OCI-M2 (cell line): ENCODE results near the gene OR6J1.
"Not testable (repeated sequence)": the region's sequence is repeated elsewhere in the genome, so short reads cannot be mapped to it uniquely, and the experiment has no call there.

Source experiments
- DNase-seq: peaks from one replicate; lab custom pipeline; 2025; ENCODE audit not compliant: unreplicated experiment; lab: John Stamatoyannopoulos, UW

The OR6J1 gene

DNA sequence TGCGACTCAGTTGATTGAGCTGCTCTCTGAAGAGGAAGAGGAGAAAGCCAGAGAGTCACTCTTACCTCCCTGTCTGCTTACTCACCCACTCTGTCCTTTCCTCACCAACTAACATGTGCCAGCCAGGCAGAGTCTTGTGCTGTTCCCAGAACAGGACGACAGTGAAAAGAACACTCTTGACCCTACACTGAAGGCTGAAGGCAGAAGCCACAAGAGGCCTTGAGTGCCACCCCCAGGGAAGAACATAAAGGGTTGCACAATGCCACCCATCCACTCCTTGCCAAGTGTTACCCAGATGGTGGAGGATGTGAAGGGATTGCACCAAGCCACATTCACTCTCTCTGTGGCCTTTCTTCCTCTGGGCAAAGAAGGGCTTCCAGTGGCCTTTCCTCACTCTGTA is 33.2 kb downstream of the OR6J1 start:
- DNase-seq = no peak

DNA sequence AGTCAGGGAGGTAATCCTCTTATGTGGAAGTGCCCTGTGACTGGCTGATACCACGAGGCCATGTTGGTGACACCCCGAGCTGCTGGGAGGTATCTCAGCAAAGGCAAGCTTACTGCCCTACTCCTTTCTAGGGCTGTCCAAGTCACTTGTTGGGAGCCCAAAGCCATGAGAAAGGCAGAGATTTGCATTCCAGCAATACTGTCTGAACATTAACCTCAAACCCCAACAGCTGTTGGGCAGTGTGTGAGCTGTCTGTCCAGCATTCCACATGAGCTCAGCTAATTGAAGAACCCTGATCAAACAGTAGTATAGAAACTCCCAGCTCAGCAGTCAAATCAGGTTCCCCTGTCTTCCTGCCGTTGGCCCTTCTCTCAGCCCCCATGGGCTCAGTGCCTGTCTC is 36.9 kb downstream of the OR6J1 start:
- DNase-seq = no peak

DNA sequence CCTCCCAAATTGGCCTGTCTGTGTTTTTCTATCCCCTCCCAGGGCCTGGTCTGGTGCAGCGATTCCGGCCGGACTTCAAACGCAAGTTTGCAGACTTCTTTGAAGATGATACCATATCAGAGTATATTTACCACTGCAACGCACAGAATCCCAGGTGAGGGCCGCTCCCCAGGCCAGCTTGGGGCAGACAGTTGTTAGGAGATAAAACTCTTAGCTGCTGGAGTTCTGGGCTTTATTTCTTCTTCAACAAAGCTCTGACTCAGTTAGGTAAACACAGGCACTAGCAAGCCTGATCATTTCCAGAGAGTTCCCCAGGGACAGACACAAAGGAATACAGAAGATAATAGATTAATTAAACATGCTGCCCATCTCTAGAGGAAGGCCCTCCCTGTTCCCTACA is 37.8 kb downstream of the OR6J1 start:
- no peak for DNase-seq

DNA sequence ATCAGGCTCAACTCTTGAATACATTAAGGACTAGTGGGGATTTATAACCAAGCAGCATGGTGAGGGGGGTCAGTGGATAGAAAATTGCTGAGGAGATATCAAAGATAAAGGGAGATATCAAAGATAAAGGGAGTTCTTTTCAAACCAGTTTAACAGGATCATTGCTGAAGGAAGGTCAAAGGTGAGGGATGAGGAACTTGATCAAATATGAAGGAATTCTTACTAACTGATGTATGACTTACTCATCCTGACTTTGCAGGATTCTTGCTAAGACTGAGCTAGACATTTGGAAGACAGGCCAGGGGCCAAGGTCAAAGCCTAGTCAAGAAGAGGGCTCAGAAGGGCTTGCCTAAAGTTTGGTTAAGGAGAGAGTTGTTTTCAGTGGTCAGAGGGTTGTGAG is 41.3 kb downstream of the OR6J1 start:
- no peak for DNase-seq

DNA sequence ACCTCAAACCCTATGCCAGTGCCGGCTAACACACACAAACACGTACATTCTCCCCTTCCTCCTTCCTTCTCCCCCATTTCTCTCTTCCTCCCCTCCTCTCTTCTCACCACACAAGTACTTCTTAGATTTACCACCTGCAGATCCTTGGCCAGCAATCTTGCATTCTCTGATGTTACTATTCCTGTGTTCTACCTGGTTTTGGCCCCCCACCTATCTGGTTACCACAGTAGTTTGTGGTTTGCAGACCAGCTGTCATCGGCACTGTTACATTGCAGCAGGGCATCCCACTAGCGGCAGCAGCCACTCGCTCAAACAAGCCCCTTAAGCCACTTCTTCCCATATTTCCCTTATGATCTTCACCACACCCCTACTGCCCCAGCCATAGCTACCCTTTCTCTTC is 42.2 kb downstream of the OR6J1 start:
- no peak for DNase-seq

DNA sequence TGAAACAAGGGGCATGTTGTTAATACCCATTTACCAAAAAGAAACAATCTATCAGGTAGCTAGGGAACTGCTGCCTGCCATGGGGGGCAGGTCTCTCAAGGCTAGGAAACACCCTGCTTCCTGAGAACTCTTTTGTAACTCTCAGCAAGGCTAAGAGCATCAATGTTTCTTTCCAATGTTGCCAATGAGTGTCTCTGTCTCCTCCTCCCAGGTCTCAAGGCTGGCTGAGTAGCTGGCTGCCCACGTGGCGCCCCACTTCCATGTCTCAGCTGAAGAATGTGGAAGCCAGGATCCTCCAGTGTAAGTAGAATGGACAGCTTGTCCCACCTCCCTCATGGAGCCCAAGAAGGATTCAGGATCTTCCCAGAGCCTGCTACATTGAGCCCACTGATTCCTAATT is 42.7 kb downstream of the OR6J1 start:
- DNase-seq = no peak

DNA sequence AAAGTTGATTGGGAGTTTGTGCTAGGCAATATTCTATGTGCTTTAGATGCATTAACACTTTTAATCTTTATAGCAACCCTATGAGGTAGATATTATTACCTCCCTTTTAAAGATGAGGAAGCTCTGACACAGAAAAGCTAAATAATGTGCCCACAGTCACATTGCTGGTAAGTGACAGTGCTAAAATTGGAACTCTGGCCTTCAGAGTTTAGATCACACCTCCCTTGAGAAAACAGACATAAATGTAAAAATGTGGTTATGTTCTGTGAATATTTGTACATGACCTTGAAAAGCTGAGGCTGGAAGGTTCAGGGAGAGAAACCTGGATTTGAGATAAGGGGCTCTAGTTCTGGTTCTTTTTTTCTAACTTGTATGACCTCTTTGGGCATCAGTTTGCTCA is 44.1 kb downstream of the OR6J1 start:
- DNase-seq = no peak

DNA sequence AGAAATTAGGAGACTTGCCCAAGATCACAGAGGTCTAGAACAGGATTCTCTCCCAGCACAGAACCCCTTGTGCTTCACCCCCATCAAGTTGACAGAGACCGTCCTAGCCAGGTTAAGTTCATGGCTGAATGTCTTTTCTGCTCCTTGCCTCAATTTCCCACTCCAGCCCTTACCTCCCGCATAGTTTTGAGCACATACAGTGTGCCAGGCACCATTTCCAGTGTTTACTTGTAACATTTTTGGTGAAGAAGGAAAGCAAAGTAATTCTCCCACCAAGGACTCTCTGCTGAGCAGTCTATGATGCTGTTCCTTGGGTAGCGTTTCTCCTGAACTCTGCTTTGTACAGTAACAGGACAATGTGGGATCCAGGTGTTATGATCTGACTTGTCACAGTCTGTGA is 44.8 kb downstream of the OR6J1 start:
- no peak for DNase-seq

DNA sequence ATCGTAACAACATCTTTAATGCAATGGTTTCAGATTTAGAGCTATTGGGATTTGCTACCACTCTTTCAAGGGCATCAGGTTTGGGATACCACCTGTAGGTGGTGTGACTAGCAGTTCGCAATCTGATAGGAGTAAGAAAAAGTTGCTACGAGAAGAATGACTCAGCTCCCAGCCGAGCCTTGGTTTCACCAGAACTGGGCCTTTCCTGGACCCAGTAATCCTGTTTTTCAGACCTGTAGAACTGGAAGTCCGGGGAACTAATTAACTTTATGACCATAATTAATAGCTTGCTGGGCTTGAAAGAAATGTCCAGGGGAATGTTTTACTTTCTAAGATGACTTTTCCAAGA is 45.3 kb downstream of the OR6J1 start:
- no peak for DNase-seq

DNA sequence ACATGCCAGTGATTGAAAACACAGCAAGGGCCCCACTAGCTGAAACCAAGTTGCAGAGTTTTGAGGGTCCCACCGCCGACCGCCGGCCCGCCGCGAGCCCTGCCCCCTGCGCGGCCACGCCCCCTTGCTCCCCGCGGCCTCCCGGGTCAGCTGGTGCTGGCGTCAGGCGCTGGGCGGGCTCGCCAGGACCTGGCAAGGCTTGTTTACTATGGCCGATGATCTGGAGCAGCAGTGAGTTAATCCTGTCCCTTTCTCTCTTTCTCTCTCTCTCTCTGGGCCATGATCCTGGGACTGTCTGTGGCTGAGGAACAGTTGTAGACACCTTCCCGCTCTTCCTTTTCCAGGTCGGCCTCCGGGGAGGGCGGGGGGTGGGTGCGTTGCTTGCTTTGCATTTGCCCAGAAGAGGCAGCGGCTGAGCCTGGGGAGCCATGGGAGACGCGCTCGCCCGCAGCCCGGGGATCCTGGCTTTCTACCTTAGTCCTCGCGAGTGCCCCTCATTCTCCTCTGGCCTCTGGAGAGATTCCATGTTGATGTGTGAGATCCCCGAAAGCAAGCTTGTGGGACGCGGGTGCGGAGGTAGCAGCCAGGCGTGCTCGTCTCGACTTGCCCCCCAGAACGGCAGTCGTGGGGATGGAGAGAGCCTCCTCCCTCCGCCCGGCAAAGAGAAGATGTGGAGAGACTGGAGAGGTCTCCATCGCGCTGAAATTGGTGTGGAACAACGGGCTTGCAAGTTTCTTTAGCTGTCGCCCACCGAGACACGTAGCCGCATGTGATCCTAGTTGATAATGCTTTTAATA is 45.9 kb downstream of the OR6J1 start, which contains the start of gene ABHD4:
ABHD4 (plus strand) TSS at position 202 of the 797 bp plus-strand sequence; CDS start at position 209, 7 bp downstream.
- DNase-seq = no peak

DNA sequence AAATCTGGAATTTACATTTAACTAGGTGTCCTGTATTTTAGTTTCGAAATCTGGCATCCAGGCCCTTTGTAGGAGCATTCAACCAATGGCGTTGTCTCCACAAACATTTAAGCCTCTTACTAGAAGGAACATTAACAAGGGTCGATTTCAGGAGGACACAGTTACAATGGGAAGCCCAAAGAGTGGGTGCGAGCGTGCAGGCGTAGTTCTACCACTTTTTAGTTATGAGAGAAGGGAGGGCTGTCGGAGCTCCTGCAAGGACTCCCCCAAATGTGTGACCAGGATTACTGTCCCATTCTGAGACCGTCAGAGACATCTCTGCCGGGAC is 46.4 kb downstream of the OR6J1 start:
- DNase-seq = no peak

DNA sequence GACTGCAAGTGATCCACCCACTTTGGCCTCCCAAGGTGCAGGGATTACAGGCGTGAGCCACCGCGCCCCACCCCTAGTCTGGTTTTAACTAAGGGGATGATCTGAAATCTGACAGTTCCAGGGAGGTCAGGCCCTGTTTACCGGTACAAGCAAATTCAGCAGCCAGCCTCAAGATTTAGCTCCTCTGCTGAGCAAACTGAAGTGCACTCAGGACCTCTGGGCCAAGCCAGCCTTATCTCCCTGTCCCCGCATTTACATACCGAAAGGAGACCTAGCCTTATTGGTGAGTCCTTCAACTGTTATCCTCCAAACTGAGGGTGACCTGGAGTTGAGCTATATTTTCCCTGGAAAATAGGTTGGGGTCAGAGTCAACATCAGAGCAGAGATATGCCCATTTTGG is 46.9 kb downstream of the OR6J1 start:
- no peak for DNase-seq

DNA sequence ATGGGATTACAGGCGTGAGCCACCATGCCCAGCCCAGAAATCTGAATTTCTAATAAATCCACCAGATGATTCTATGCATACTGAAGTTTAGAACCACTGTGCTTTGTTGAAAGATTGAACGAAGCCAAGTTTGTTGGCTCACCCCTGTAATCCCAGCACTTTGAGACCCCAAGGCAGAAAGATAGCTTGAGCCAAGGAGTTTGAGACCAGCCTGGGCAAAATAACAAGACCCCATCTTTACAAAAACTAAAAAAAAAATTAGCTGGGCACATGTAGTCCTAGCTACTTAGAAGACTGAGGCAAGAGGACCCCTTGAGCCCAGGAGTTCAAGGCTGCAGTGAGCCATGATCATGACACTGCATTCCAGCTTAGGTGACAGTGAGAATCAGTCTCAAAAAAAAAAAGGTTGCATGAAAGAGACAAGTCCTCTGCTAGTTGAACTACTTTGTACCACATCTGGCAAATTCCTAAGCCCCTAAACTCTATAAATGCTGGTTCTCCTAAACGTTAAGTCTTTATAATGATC is 47.7 kb downstream of the OR6J1 start:
- no peak for DNase-seq

DNA sequence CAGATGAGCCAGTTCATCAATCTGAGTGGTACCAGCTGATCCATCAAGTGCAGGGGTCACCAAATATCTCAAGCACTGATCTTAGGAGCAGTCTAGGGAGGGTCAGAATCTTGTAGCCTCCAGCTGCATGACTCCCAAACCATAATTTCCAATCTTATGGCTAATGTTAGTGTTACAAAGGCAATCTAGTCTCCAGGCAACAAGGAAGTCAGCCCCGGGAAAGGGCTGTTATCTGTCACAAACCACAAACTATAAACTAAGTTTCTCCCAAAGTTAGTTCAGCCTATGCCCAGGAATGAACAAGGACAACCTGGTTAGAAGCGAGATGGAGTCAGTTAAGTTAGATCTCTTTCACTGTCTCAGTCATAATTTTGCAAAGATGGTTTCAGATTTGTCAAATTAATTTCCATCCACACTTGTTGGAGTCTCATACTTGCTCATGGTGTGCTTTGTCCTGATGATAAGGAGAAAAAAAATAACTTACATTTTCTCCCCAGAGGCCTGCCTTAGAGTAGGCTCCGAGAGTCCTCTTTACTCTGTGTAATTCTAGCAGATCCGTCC is 49.9 kb downstream of the OR6J1 start:
- DNase-seq = no peak

DNA sequence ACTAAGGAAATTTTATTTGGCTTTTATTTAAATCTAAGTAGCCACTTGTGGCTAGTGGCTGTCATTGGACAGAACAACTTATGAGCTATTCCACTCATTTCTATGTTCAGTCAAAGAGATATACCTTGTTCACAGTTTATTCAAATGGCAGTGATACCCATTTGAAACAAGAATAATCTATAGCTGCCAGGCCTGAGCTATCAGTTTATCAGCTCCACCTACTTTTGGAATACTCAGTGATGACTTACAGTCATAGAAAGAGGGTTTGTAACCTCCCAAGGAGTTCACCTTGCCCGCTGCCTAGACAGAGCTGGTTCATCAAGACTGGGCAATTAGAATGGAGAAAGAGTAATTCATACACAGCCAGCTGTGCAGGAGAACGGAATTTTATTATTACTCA is 50.6 kb downstream of the OR6J1 start:
- no peak for DNase-seq

DNA sequence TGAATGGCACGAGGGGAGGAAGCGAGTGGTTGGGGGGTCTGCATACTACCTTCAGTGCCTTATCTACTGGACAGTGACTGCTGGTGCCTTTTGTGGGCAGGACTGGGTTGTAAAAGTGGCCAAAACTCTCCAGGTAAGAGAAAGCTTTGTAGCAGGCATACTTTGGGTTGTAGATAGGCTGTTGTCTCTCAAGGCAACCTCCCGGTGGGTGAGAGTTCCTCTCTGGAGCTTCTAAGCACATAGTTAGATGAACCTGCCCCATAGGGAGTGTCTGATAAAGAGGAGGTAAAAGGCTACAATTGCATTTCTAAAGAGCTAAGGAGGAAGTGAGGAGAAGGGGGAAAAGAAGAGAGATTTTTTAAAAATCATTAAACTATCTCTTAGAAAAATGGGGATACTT is 51.0 kb downstream of the OR6J1 start:
- DNase-seq = no peak

DNA sequence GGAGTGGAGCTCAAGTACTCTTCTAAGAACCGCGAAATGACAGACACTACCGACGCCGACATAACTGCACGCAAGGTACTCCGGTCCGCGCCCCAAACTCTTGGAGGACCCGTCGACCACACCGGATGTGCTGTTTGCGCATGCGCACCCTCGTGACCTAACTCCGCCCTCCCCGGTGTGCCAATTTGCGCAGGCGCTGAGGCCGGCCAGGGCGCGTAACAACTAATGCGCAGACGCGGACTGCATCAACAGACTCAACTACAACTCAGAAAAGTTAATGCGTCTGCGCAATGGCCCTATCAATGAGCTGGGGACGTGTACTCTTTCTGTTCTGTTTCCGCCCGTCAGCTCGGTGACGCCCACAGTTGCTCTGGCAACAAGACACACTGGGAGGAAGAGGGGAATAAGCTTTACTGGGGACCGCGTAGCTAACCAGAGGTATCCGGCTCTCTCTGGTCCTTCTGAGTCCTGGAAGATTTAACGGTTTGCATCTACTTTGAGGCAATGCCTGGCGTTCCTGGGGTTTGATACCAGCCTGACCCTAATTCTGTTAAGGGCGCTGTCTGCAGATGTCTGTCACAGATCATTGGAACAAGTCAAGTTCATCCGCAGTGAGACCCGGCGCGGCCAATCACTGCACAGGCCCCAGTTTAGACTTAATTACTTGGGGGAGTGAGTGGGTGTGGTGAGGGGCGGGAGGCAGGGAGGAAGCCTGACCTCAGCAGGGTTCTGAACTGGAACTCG is 54.9 kb downstream of the OR6J1 start, which contains the start of gene DAD1:
DAD1 (minus strand) TSS at position 129 of the 744 bp plus-strand sequence; CDS start at position 62, 67 bp downstream.
- DNase-seq = peak; percentile 96

DNA sequence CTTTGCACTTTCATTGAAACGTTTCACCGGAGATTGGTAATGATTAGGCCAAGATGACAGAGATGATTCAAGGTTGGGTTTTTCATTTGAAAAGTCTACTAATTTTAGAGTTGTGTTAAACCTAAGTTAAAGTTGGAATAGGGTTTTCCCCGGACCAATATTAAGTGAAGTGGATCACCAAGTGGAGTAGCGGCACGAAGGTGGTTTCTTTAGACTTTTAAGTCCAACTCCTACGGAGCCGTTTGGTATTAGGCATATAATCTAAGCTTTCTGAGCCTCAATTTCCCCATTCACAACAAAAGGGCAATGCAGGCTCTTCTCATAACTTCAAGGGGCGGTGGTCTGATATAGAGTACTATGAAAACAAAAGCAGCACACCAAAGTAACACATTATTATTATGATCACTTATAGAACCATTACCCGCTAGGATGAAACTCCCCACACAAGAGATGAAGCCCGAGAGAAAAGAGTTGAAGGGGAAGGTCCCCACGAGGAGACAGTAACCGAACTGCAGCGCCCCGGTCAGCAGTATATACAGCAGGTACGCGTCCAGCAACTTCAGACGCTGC is 55.5 kb downstream of the OR6J1 start:
- no peak for DNase-seq

DNA sequence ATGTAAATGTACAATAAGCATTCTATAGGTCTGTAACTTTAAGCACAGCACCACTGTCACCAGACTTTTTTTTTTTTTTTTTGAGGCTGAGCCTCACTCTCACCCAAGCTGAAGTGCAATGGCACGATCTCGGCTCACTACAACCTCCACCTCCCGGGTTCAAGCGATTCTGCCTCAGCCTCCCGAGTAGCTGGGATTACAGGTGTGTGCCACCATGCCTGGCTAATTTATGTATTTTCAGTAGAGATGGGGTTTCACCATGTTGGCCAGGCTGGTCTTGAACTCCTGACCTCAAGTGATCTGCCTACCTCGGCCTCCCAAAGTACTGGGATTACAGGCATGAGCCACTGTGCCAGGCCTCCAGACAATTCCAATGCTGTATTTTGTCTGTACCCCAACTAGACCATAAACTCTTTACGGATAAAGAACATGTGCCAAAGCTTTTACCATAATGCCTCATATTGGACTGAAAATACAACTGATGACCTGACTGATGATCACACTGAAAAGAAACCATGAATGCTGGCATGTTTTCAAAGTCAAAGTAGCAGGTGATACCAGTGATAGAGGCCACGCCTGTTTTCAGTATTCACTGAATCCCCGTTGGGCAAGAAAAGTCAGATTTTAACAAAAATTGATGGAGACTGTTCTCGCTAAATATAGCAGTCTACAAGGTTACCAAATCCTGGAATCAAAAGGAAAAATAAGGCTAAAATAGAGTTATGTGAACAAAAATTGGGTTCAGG is 56.3 kb downstream of the OR6J1 start:
- not testable (repeated sequence) for DNase-seq

DNA sequence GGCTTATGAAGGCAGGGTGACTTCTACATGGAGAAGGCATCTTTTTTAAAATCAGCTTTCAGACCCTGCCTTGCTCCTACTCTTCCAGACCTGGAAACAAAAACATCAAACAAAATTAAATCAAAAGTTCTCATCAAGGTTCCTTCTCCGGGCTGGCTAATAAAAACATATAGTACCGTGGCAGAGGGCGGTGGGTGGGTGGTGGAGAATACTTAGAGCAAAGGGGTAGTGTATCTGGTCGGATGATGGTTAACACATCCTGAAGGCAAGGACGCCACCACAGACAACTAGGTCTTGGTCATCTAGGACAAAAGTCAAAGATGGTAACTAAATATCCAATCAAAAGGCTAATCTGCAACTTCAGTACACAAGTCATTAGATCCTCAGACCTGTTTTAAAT is 56.9 kb downstream of the OR6J1 start:
- DNase-seq = no peak

DNA sequence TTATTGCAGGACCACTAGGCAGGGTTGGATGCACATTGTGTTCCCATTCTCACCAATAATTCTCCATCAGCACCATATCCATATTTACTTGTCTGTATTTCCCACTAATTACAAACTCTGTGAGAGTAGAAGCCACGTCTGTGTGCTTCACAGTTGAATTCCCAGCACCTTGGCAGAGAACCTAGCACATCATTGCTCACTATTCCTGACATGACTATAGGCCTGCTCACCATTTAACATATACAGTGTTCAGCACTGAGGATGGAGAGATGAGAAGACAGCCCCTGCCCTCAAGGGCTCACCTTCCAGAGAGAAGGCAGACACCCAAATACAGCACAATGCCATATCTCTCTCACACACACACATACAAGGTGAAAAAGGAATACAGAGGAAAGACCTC is 60.2 kb downstream of the OR6J1 start:
- DNase-seq = no peak
